ENCODE results near the gene MIOS. TPM values are rescaled to one million over a fixed set of nuclear protein-coding genes. Genes with fewer than 3 reads are reported as not detected.
A peak's percentile ranks its signal among the peaks of the same experiment; 100 is the strongest.

Gene MIOS
- total and polyA plus RNA-seq, 9 of the 15 experiments (the other 6 are each of a cell fraction or from before 2014, with no cell fraction given): 7.8 to 47.8 (median 30.6) TPM

GRCh38 chr7:7552199-7552598 lies 14.5 kb upstream of the MIOS start:
- Histone ChIP-seq H3K36me3 (ENCODE audit: control insufficient read depth, insufficient read depth, low read length) (no peaks in the 10 kb centered on the region), H3K79me2 (ENCODE audit: control insufficient read depth, insufficient read depth, low read length) (no peaks in the 10 kb centered on the region), H3K9ac (ENCODE audit: insufficient read depth in 1 of 2, low read depth in 2 of 2, low read length in 2 of 2) (no peak overlapping the region), H3K27ac (ENCODE audit: extremely low read depth, low read depth, low read length) (no peak overlapping the region), H4K20me1 (replicated peaks; ENCODE audit: control insufficient read depth, insufficient read depth, low read length) (0 out of 2 replicates have a peak, but pooled peaks cover 4% of the 10 kb centered on the region), H3K4me3 (no peak overlapping the region), H3K4me1 (replicated peaks in 1 of 2; ENCODE audit: control insufficient read depth in 2 of 2, insufficient read depth in 2 of 2, low read length in 2 of 2) (peaks cover 0 to 4% of the 10 kb centered on the region in 2 experiments; a peak in 1 of 5 replicates), H3K4me2 (ENCODE audit: insufficient read depth, low read length) (no peak overlapping the region), H3K9me3 (replicated peaks; ENCODE audit: control insufficient read depth, insufficient read depth, low read depth, low read length) (no peaks in the 10 kb centered on the region), H3K27me3 (ENCODE audit: control insufficient read depth in 2 of 2, insufficient read depth in 2 of 2, low read length in 2 of 2) (peaks cover 0 to 9% of the 10 kb centered on the region in 2 experiments; a peak in 2 of 5 replicates), H2AFZ (ENCODE audit: low read depth, low read length) (no peak overlapping the region), H3K9me1 (ENCODE audit: control insufficient read depth, insufficient read depth, low read length) (no peaks in the 10 kb centered on the region)
- 3% methylated on average over 2 of the region's 2 CpGs for WGBS (ENCODE audit: insufficient coverage, low coverage, missing lambda C conversion rate)
- ATAC-seq: no peak
- FAIRE-seq: no peak
- in situ Hi-C loops (cut with MboI): no loop called here
- peak; percentile 49; the same call in 1 of the 2 replicates for TF ChIP-seq C11orf30 (IDR thresholded peaks at IDR 0.05; ENCODE audit: low read depth)
- TF ChIP-seq E2F1 (CRISPR knock-in tag; IDR thresholded peaks at IDR 0.05): no peak
- peak; percentile 71 for TF ChIP-seq ZNF316 (IDR thresholded peaks at IDR 0.05)
- intact Hi-C loops (cut with micrococcal nuclease): no loop called here
- BruUV-seq (replicated peaks): no TSS peak
- ChIA-PET POLR2A (no interaction called here), CTCF (ENCODE audit: low intra/inter-chr PET ratio) (no interaction called here)
- no peak for DNase-seq (ENCODE audit: extremely low read depth in 1 of 4, low spot score in 3 of 4)

GRCh38 chr7:7553386-7553785 lies 13.3 kb upstream of the MIOS start:
- no peak overlapping the region for H3K4me2 ChIP-seq (ENCODE audit: insufficient read depth, low read length)
- peaks cover 0 to 4% of the 10 kb centered on the region in 2 experiments; a peak in 1 of 5 replicates for H3K4me1 ChIP-seq (replicated peaks in 1 of 2; ENCODE audit: control insufficient read depth in 2 of 2, insufficient read depth in 2 of 2, low read length in 2 of 2)
- no peak overlapping the region for H3K4me3 ChIP-seq
- no peaks in the 10 kb centered on the region for H3K9me3 ChIP-seq (replicated peaks; ENCODE audit: control insufficient read depth, insufficient read depth, low read depth, low read length)
- no peaks in the 10 kb centered on the region for H3K79me2 ChIP-seq (ENCODE audit: control insufficient read depth, insufficient read depth, low read length)
- intact Hi-C loops (cut with micrococcal nuclease): no loop called here
- no peak overlapping the region for H3K27ac ChIP-seq (ENCODE audit: extremely low read depth, low read depth, low read length)
- 21% methylated on average over 1 of the region's 1 CpG for WGBS (ENCODE audit: insufficient coverage, low coverage, missing lambda C conversion rate)
- FAIRE-seq (no peak), DNase-seq (ENCODE audit: extremely low read depth in 1 of 4, low spot score in 3 of 4) (no peak), ATAC-seq (no peak)
- no peak overlapping the region for H3K9ac ChIP-seq (ENCODE audit: insufficient read depth in 1 of 2, low read depth in 2 of 2, low read length in 2 of 2)
- H4K20me1 ChIP-seq (replicated peaks; ENCODE audit: control insufficient read depth, insufficient read depth, low read length): 0 out of 2 replicates have a peak, but pooled peaks cover 4% of the 10 kb centered on the region
- CTCF ChIA-PET (ENCODE audit: low intra/inter-chr PET ratio): no interaction called here
- no peaks in the 10 kb centered on the region for H3K36me3 ChIP-seq (ENCODE audit: control insufficient read depth, insufficient read depth, low read length)
- BruUV-seq (replicated peaks): no TSS peak
- POLR2A ChIA-PET: no interaction called here
- TF ChIP-seq ZNF133 (CRISPR knock-in tag; IDR thresholded peaks at IDR 0.05) (no peak), TFAM (CRISPR knock-in tag; conservative IDR thresholded peaks at IDR 0.05) (no peak)
- H2AFZ ChIP-seq (ENCODE audit: low read depth, low read length): no peak overlapping the region
- in situ Hi-C loops (cut with MboI): no loop called here
- H3K27me3 ChIP-seq (ENCODE audit: control insufficient read depth in 2 of 2, insufficient read depth in 2 of 2, low read length in 2 of 2): peaks cover 0 to 9% of the 10 kb centered on the region in 2 experiments; a peak in 2 of 5 replicates
- H3K9me1 ChIP-seq (ENCODE audit: control insufficient read depth, insufficient read depth, low read length): no peaks in the 10 kb centered on the region

Data from K562 (cell line).